ENCODE measurements around the gene DOCK9.
"Not testable (repeated sequence)": the region's sequence is repeated elsewhere in the genome, so short reads cannot be mapped to it uniquely, and the experiment has no call there.

The DOCK9 gene

DNA sequence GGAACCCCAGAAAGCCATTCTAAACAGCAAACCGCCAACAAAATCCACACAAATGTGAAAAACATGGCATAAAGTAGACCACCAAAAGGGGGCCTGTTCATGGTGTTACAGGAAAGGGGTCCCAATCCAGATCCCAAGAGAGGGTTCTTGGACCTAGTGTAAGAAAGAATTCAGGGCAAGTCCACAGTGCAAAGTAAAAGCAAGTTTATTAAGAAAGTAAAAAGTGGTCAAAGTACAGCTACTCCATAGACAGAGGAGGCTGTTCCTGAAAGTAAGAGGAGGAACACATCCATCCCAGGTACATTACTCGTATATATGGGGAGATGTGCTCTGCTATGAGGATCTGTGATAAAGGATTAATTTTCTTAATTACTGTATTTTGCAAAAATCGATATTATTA, 157.6 kb downstream of the DOCK9 start:
- DNase-seq (ENCODE audit: low read depth): no peak
- H3K4me3 ChIP-seq (ENCODE audit: low read depth, low read length): no peak overlapping the region
- TF ChIP-seq, protein P1, sequence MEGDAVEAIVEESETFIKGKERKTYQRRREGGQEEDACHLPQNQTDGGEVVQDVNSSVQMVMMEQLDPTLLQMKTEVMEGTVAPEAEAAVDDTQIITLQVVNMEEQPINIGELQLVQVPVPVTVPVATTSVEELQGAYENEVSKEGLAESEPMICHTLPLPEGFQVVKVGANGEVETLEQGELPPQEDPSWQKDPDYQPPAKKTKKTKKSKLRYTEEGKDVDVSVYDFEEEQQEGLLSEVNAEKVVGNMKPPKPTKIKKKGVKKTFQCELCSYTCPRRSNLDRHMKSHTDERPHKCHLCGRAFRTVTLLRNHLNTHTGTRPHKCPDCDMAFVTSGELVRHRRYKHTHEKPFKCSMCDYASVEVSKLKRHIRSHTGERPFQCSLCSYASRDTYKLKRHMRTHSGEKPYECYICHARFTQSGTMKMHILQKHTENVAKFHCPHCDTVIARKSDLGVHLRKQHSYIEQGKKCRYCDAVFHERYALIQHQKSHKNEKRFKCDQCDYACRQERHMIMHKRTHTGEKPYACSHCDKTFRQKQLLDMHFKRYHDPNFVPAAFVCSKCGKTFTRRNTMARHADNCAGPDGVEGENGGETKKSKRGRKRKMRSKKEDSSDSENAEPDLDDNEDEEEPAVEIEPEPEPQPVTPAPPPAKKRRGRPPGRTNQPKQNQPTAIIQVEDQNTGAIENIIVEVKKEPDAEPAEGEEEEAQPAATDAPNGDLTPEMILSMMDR (IDR thresholded peaks at IDR 0.05; ENCODE audit: low read depth, low read length, missing control alignments): no peak
- in situ Hi-C loops (cut with HindIII; ENCODE audit: low sequenced_read_pairs): loop anchor here (5.0 kb wide), 2 partner anchors 52 to 103 kb away; no protein-coding TSS in a partner anchor

DNA sequence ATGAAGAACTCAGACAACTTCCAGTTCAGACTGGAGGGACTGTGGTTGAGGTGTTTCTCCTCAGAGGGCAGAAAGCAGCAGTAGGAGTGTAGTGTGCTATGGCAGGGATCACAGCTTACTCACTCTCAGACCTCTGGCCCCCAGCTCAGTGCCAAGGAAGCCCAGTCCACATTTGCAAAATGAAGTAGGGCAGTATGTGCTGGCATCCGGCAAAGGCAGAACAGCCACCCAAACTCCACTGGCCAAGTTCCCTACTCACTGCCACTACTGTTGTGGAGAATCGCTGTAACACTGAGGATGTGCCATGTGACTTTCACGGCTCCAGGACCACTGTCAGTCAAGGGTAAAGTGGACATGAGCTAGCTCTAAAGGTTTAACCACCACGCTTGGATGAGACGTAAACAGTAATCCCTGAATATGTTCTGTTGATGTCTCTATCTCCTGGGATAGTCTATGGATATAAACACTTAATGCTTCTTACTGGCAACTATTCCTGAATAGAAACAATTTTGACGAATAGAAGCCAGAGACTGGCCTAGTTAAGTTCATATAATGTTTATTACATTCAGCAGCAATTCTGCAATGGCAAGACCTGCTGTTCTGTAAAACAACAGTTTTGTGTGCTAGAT, 158.4 kb downstream of the DOCK9 start:
- TF ChIP-seq, protein P1 (IDR thresholded peaks at IDR 0.05; ENCODE audit: low read depth, low read length, missing control alignments): no peak
- in situ Hi-C loops (cut with HindIII; ENCODE audit: low sequenced_read_pairs): loop anchor here (5.0 kb wide), 2 partner anchors 53 to 102 kb away; no protein-coding TSS in a partner anchor
- H3K4me3 ChIP-seq (ENCODE audit: low read depth, low read length): no peak overlapping the region
- DNase-seq (ENCODE audit: low read depth): no peak

DNA sequence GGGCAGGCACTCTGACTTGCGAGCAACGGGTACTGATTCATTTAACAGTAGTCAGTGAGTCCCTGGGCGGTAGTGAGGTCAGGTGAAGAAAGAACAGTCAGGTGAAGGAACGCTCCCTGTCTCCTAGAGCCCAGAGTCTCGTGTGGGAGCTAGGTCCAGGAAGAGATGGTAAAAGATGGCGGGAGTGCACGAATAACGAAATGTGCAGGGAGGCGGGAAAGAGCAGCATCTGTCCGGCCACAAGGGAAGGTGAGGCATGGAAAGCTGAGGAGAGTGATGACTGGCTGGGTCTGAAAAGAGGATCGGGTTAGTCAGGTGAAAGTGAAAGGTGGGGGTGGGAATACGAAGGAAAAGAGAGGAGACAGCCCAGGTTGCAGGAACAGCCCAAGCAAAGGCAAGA, 161.5 kb downstream of the DOCK9 start:
- in situ Hi-C loops (cut with HindIII; ENCODE audit: low sequenced_read_pairs): no loop called here
- no peak for DNase-seq (ENCODE audit: low read depth)
- H3K4me3 ChIP-seq (ENCODE audit: low read depth, low read length): no peak overlapping the region
- TF ChIP-seq, protein P1 (IDR thresholded peaks at IDR 0.05; ENCODE audit: low read depth, low read length, missing control alignments): no peak

DNA sequence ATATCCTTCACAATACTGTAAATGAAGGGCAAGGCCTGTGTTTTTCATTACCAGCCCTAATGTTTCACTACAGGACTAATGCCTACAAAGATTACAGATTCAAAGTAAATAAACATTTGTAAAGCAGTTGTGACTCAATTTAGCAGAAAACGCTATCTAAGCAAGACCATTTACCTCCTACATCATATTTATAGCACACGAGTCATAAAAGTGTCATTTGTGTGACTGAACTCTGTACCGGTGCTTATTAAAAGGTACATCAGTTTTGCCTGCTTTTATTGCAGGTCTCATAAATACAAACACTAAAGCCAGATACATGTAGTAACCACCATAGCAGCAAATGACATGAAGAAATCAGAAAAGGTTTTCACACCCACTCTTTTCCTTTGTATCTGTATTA, 163.9 kb downstream of the DOCK9 start:
- DNase-seq (ENCODE audit: low read depth): no peak
- TF ChIP-seq, protein P1 (IDR thresholded peaks at IDR 0.05; ENCODE audit: low read depth, low read length, missing control alignments): no peak
- H3K4me3 ChIP-seq (ENCODE audit: low read depth, low read length): no peak overlapping the region
- in situ Hi-C loops (cut with HindIII; ENCODE audit: low sequenced_read_pairs): no loop called here

DNA sequence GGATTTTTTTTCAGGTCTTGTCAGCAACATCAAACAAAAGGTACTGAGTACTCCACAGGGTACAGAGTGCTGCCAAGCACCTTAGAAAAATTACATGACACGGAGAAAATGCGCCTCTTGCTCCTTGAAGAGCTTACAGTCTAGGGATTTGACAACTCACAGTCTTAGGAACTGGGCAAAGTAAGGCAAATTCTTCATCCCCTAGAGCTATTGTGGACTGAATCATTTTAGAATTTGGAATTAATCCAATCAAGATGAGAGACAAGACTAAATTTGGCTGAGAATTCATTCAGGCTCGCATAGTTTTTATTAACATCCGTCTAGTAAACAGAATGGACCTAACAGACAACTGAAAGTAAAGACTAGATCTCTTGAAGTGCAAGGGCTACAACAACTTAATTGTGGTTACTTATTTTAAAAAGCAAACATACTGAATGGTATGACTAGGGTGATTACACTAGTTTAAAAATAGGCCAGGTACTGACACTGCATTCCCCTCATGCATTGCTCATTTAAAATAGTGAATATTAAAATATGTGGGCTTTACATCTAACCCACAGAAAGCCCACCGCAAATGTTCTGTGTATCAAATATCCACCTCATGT, 165.6 kb downstream of the DOCK9 start:
- DNase-seq (ENCODE audit: low read depth); in situ Hi-C loops (cut with HindIII; ENCODE audit: low sequenced_read_pairs); H3K4me3 ChIP-seq (ENCODE audit: low read depth, low read length): not testable (repeated sequence)

GRCh38 chr13:98810746-98811145, 167.1 kb downstream of the DOCK9 start:
- in situ Hi-C loops (cut with HindIII; ENCODE audit: low sequenced_read_pairs): no loop called here
- no peak overlapping the region for H3K4me3 ChIP-seq (ENCODE audit: low read depth, low read length)
- DNase-seq (ENCODE audit: low read depth): no peak
- TF ChIP-seq, protein P1 (IDR thresholded peaks at IDR 0.05; ENCODE audit: low read depth, low read length, missing control alignments): no peak

- in situ Hi-C loops (cut with HindIII; ENCODE audit: low sequenced_read_pairs): no loop called here
- no peak overlapping the region for H3K4me3 ChIP-seq (ENCODE audit: low read depth, low read length)
- TF ChIP-seq, protein P1 (IDR thresholded peaks at IDR 0.05; ENCODE audit: low read depth, low read length, missing control alignments): no peak
- DNase-seq (ENCODE audit: low read depth): no peak
These were observed 168.5 kb downstream of the DOCK9 start for GRCh38 chr13:98809345-98809777.

All from astrocyte of the cerebellum (primary cell).